HCT116 (cell line): ENCODE data around the gene CYSTM1. TPM values are rescaled to one million over a fixed set of nuclear protein-coding genes. Genes with fewer than 3 reads are reported as not detected.

ENCODE experiments used
- ATAC-seq: fragments of 200-7000 bp; cut with Tn5 transposase; 2 replicates; pipeline ENCODE4 v1.9.1; 2020; ENCODE audit warnings: mild to moderate bottlenecking, moderate library complexity
- BruUV-seq: library from RNA; stranded (reverse); fragments of 400-500 nt; replicated peaks from 2 replicates; lab custom pipeline; 2021; lab: Mats Ljungman, UMichigan
- CTCF ChIA-PET: fragments of 300-600 bp; sonication (Branson Sonifier 250); formaldehyde crosslinking; loops from one replicate; lab custom pipeline; 2021; ENCODE audit warnings: antibody characterized with exemption; lab: Charles Lee
- POLR2A ChIA-PET: fragments of 300-600, 350-600 bp; sonication (Branson Sonifier 250); formaldehyde crosslinking; loops from one replicate; lab custom pipeline; 2021; ENCODE audit warnings: antibody characterized with exemption; lab: Charles Lee
- RAD21 ChIA-PET, 2 experiments: fragments of 300-600 bp; sonication (Branson Sonifier 250); formaldehyde crosslinking; loops; one replicate each; lab custom pipeline; 2023; ENCODE audit warnings: low total read pairs in 2 of 2; ENCODE audit not compliant: uncharacterized antibody in 2 of 2, unreplicated experiment in 2 of 2, low non-redundant PET in 1 of 2; lab: Charles Lee
- DNase-seq: peaks from one replicate; pipeline ENCODE4 v3.0.0-alpha.2; 2010; ENCODE audit warnings: low read depth, low spot score
- H2AFZ ChIP-seq: fragments of 200-600 bp; shearing (Covaris generic), sonication (generic); 2 replicates; pipeline ENCODE4 v1.6.1; 2017; ENCODE audit warnings: low read depth, mixed run types, mixed read lengths, antibody characterized with exemption, low read length; ENCODE audit not compliant: poor library complexity, severe bottlenecking
- H3K27ac ChIP-seq: 2 replicates; pipeline ENCODE4 v1.5.1; 2012; ENCODE audit warnings: low read depth, low read length
- H3K27me3 ChIP-seq: fragments of 200-600 bp; sonication (generic); 2 replicates; pipeline ENCODE4 v1.6.1; 2016; ENCODE audit warnings: mixed run types, low read length, mixed read lengths; ENCODE audit not compliant: insufficient read depth
- H3K36me3 ChIP-seq, 2 experiments: fragments of 200-500 bp in 1 of 2; fragments of 200-600 bp in 1 of 2; sonication (Bioruptor generic) in 1 of 2; sonication (generic) in 1 of 2; 2 replicates each; pipeline versions ENCODE4 v1.5.1 to v1.6.1; 2014 to 2016; ENCODE audit warnings: low read length in 2 of 2, inconsistent platforms in 1 of 2, mixed read lengths in 1 of 2, mixed run types in 1 of 2; ENCODE audit not compliant: insufficient read depth in 2 of 2, control insufficient read depth in 1 of 2
- H3K4me1 ChIP-seq, 2 experiments: fragments of 200-600 bp in 1 of 2; sonication (generic) in 1 of 2; 2 replicates each; pipeline versions ENCODE4 v1.5.1 to v1.6.1; 2012 to 2017; ENCODE audit warnings: low read length in 2 of 2, inconsistent platforms in 1 of 2, mild to moderate bottlenecking in 1 of 2, mixed read lengths in 1 of 2, mixed run types in 1 of 2, moderate library complexity in 1 of 2; ENCODE audit not compliant: insufficient read depth in 2 of 2, control insufficient read depth in 1 of 2
- H3K4me2 ChIP-seq: fragments of 200-600 bp; sonication (generic); 2 replicates; pipeline ENCODE4 v1.6.1; 2017; ENCODE audit warnings: mixed run types, low read length, mixed read lengths
- H3K4me3 ChIP-seq, 2 experiments: fragments of 200-600 bp in 1 of 2; sonication (generic) in 1 of 2; replicated peaks in 1 of 2; 2 replicates each; pipeline ENCODE4 v1.5.1; 2011 to 2016; ENCODE audit warnings: low read length in 2 of 2, control low read depth in 1 of 2, low read depth in 1 of 2, mild to moderate bottlenecking in 1 of 2, mixed read lengths in 1 of 2, mixed run types in 1 of 2
- H3K79me2 ChIP-seq: fragments of 200-600 bp; sonication (generic); 2 replicates; pipeline ENCODE4 v1.6.1; 2017; ENCODE audit warnings: mild to moderate bottlenecking, mixed run types, low read length, moderate library complexity, mixed read lengths; ENCODE audit not compliant: insufficient read depth
- H3K9ac ChIP-seq: fragments of 200-600 bp; sonication (generic); 2 replicates; pipeline ENCODE4 v1.6.1; 2016; ENCODE audit warnings: low read length, mixed read lengths
- H3K9me2 ChIP-seq: fragments of 200-600 bp; sonication (generic), shearing (Covaris generic); 2 replicates; pipeline ENCODE4 v1.6.1; 2017; ENCODE audit warnings: mixed run types, mild to moderate bottlenecking, moderate library complexity; ENCODE audit not compliant: insufficient read depth
- H3K9me3 ChIP-seq, 2 experiments: fragments of 200-500 bp in 1 of 2; fragments of 200-600 bp in 1 of 2; sonication (Bioruptor generic) in 1 of 2; sonication (generic) in 1 of 2; 2 replicates each; pipeline ENCODE4 v1.6.1; 2014 to 2017; ENCODE audit warnings: low read length in 2 of 2, mixed read lengths in 2 of 2, inconsistent platforms in 1 of 2, low read depth in 1 of 2, mild to moderate bottlenecking in 1 of 2, mixed run types in 1 of 2, moderate library complexity in 1 of 2; ENCODE audit not compliant: control insufficient read depth in 1 of 2, insufficient read depth in 1 of 2
- H4K20me1 ChIP-seq: fragments of 200-600 bp; sonication (generic), shearing (Covaris generic); 2 replicates; pipeline ENCODE4 v1.6.1; 2017; ENCODE audit warnings: mixed run types, mild to moderate bottlenecking, moderate library complexity; ENCODE audit not compliant: insufficient read depth
- CBX3 ChIP-seq: IDR thresholded peaks from 2 replicates; pipeline ENCODE4 v1.6.1; 2012; ENCODE audit warnings: low read depth
- CTCF ChIP-seq, 3 experiments: fragments of 200-600 bp in 1 of 3; sonication (generic) in 1 of 3; IDR thresholded peaks in 2 of 3; conservative IDR thresholded peaks in 1 of 3; 2 replicates each; pipeline ENCODE4 v1.5.1; 2012 to 2017; ENCODE audit warnings: low read depth in 2 of 3, low read length in 2 of 3, antibody characterized with exemption in 1 of 3, borderline replicate concordance in 1 of 3, control low read depth in 1 of 3, mild to moderate bottlenecking in 1 of 3, mixed read lengths in 1 of 3, mixed run types in 1 of 3, moderate library complexity in 1 of 3; ENCODE audit not compliant: insufficient read depth in 1 of 3
- ELF1 ChIP-seq: IDR thresholded peaks from 2 replicates; pipeline ENCODE4 v1.6.1; 2012; ENCODE audit warnings: low read depth, borderline replicate concordance
- EZH2phosphoT487 ChIP-seq: fragments of 200-600 bp; IDR thresholded peaks from 2 replicates; pipeline ENCODE4 v1.6.1; 2018; ENCODE audit warnings: antibody characterized with exemption, borderline replicate concordance
- FOSL1 ChIP-seq: IDR thresholded peaks from 2 replicates; pipeline ENCODE4 v1.6.1; 2012; ENCODE audit warnings: low read depth
- JUND ChIP-seq: IDR thresholded peaks from 2 replicates; pipeline ENCODE4 v1.6.1; 2012
- intact Hi-C: fragments of 100-400 bp; cut with micrococcal nuclease; formaldehyde crosslinking; loops from 2 replicates; pipeline ENCODE4 v1.10.0; 2022
- total RNA-seq: library from RNA; stranded (reverse); gene quantifications from one replicate; pipeline ENCODE4 v1.2.1, GENCODE V29; 2021; ENCODE audit not compliant: unreplicated experiment

Gene CYSTM1
- total RNA-seq, 1 experiment from 2014 or later, result 56.0 TPM

GRCh38 chr5:140275837-140276236, 100.8 kb downstream of the CYSTM1 start:
- no peak for DNase-seq
- CTCF ChIA-PET, result interaction anchor here (0.7 kb wide), 1 partner anchor 76 kb away, joined by 3 read pairs; no protein-coding TSS in a partner anchor
- Histone ChIP-seq H2AFZ (no peak overlapping the region), H4K20me1 (no peaks in the 10 kb centered on the region), H3K9me2 (no peaks in the 10 kb centered on the region), H3K27ac (no peak overlapping the region), H3K4me1 (no peaks in the 10 kb centered on the region), H3K27me3 (no peaks in the 10 kb centered on the region), H3K9me3 (0 out of 4 replicates have a peak, but pooled peaks cover 0 to 3% of the 10 kb centered on the region in 2 experiments), H3K36me3 (0 out of 4 replicates have a peak, but pooled peaks cover 0 to 3% of the 10 kb centered on the region in 2 experiments), H3K9ac (no peak overlapping the region)
- RAD21 ChIA-PET, result interaction anchor here in 1 of 2 experiments (0.7 kb wide), 1 partner anchor 159 kb away, joined by 10 read pairs; no protein-coding TSS in a partner anchor
- no TSS peak for BruUV-seq
- intact Hi-C loops, result no loop called here
- POLR2A ChIA-PET, result interaction anchor here (1.3 kb wide), 1 partner anchor 69 kb away, joined by 3 read pairs; no protein-coding TSS in a partner anchor
- no peak for TF ChIP-seq CBX3
- no peak for TF ChIP-seq JUND
- TF ChIP-seq ELF1, result no peak
- TF ChIP-seq CTCF (IDR thresholded peaks at IDR 0.05 in 2 of 3, conservative IDR thresholded peaks at IDR 0.05 in 1 of 3; ENCODE audit: borderline replicate concordance in 1 of 3, insufficient read depth in 1 of 3, low read depth in 2 of 3, low read length in 2 of 3), result no peak
- no peak for TF ChIP-seq FOSL1
- no peak for TF ChIP-seq EZH2phosphoT487
- TF ChIP-seq, all 23 proteins: peak for 0
- Histone ChIP-seq H3K4me3 (no peak overlapping the region), H3K4me2 (no peak overlapping the region), H3K79me2 (peaks cover 17% of the 10 kb centered on the region)
- ATAC-seq, result no peak

- H3K79me2 ChIP-seq, result peaks cover 62% of the 10 kb centered on the region
- ATAC-seq, result no peak
- H3K4me3 ChIP-seq, result no peak overlapping the region
- peaks cover 2 to 3% of the 10 kb centered on the region in 2 experiments; a peak in 1 of 4 replicates for H3K36me3 ChIP-seq
- TF ChIP-seq EZH2phosphoT487, result no peak
- no peaks in the 10 kb centered on the region for H3K27me3 ChIP-seq
- H3K9ac ChIP-seq, result no peak overlapping the region
- no peak for DNase-seq
- no peaks in the 10 kb centered on the region for H4K20me1 ChIP-seq
- ChIA-PET CTCF (interaction anchor here (1.2 kb wide), 1 partner anchor 70 kb away, joined by 3 read pairs; no protein-coding TSS in a partner anchor), POLR2A (no interaction called here), RAD21 (no interaction called here)
- H3K4me2 ChIP-seq, result no peak overlapping the region
- H3K9me3 ChIP-seq, result 0 out of 4 replicates have a peak, but pooled peaks cover 0 to 3% of the 10 kb centered on the region in 2 experiments
- no TSS peak for BruUV-seq
- H3K27ac ChIP-seq, result no peak overlapping the region
- H3K9me2 ChIP-seq, result no peaks in the 10 kb centered on the region
- no peak overlapping the region for H2AFZ ChIP-seq
- intact Hi-C loops, result no loop called here
- no peaks in the 10 kb centered on the region for H3K4me1 ChIP-seq
Measured at GRCh38 chr5:140282266-140282665, 107.3 kb downstream of the CYSTM1 start.
